IPS-20b (cell line): ENCODE measurements around the gene PROKR1.

Source experiments
- H3K27ac ChIP-seq: one replicate; pipeline ENCODE4 v1.5.1; 2013; ENCODE audit warnings: low read length
- H3K27me3 ChIP-seq: 2 replicates; pipeline ENCODE4 v1.6.1; 2013; ENCODE audit warnings: mild to moderate bottlenecking, low read length, inconsistent platforms; ENCODE audit not compliant: insufficient read depth
- H3K36me3 ChIP-seq: 2 replicates; pipeline ENCODE4 v1.6.1; 2013; ENCODE audit warnings: low read depth, mild to moderate bottlenecking, inconsistent platforms, low read length, moderate library complexity; ENCODE audit not compliant: insufficient read depth
- H3K4me1 ChIP-seq: 2 replicates; pipeline ENCODE4 v1.6.1; 2013; ENCODE audit warnings: mild to moderate bottlenecking, control low read depth, inconsistent platforms, low read length, moderate library complexity; ENCODE audit not compliant: insufficient read depth
- H3K4me3 ChIP-seq: 2 replicates; pipeline ENCODE4 v1.5.1; 2013; ENCODE audit warnings: mild to moderate bottlenecking, low read length, inconsistent platforms
- H3K9ac ChIP-seq: 2 replicates; pipeline ENCODE4 v1.6.1; 2013; ENCODE audit warnings: low read depth, mild to moderate bottlenecking, inconsistent platforms, low read length, moderate library complexity
- H3K9me3 ChIP-seq: 2 replicates; pipeline ENCODE4 v1.6.1; 2013; ENCODE audit warnings: mild to moderate bottlenecking, low read depth, low read length, inconsistent platforms; ENCODE audit not compliant: insufficient read depth

PROKR1 gene

DNA sequence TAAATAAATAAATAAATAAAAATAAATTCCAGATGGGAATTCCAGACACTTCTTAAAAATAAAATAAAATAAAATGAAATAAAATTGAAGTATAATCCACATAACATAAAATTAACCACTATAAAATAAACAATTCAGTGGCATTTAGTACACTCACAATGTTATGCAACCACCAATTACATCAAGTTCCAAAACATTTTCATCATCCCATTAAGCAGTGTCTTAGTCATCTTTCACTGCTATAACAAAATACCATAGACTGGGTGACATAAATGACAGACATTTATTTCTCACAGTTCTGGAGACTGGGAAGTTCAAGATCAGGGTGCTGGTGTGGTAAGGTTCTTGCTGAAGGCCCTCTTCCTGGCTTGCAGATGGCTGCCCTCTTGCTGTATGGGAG, 22.6 kb upstream of the PROKR1 start:
- Histone ChIP-seq H3K9me3 (peaks cover 6% of the 10 kb centered on the region), H3K36me3 (no peaks in the 10 kb centered on the region), H3K27ac (no peak overlapping the region), H3K9ac (no peak overlapping the region), H3K4me3 (no peak overlapping the region), H3K4me1 (no peaks in the 10 kb centered on the region), H3K27me3 (no peaks in the 10 kb centered on the region)

GRCh38 chr2:68623820-68624219, 19.6 kb upstream of the PROKR1 start:
- H3K27me3 ChIP-seq = no peaks in the 10 kb centered on the region
- H3K36me3 ChIP-seq = no peaks in the 10 kb centered on the region
- H3K27ac ChIP-seq = no peak overlapping the region
- H3K4me1 ChIP-seq = no peaks in the 10 kb centered on the region
- H3K4me3 ChIP-seq = no peak overlapping the region
- peaks cover 7% of the 10 kb centered on the region for H3K9me3 ChIP-seq
- H3K9ac ChIP-seq = no peak overlapping the region

DNA sequence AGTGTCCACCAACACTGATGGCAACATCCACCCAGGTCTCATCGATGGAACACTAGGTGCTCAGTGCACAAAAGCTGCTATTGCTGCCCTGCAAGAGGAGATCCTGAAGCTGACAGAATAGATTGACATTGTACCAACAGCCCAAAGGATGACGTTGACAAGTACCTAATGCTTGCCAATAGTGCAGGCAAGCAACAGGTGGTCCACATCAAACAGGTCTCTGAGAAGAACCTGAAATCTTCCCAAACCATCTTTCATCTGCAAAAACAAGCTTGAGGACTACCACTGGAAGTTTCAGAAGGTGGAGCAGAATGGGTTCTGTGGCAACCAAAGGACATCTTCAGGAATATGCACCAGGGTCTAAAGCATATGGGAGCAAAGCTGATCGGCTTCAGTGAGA, 15.8 kb upstream of the PROKR1 start:
- Histone ChIP-seq H3K4me3 (no peak overlapping the region), H3K9ac (no peak overlapping the region), H3K27me3 (no peaks in the 10 kb centered on the region), H3K27ac (no peak overlapping the region), H3K4me1 (no peaks in the 10 kb centered on the region), H3K36me3 (no peaks in the 10 kb centered on the region), H3K9me3 (peaks cover 8% of the 10 kb centered on the region)

GRCh38 chr2:68632021-68632420, 11.4 kb upstream of the PROKR1 start:
- Histone ChIP-seq H3K9me3 (0 out of 2 replicates have a peak, but pooled peaks cover 2% of the 10 kb centered on the region), H3K36me3 (no peaks in the 10 kb centered on the region), H3K27me3 (no peaks in the 10 kb centered on the region), H3K4me3 (no peak overlapping the region), H3K4me1 (no peaks in the 10 kb centered on the region), H3K27ac (no peak overlapping the region), H3K9ac (no peak overlapping the region)

DNA sequence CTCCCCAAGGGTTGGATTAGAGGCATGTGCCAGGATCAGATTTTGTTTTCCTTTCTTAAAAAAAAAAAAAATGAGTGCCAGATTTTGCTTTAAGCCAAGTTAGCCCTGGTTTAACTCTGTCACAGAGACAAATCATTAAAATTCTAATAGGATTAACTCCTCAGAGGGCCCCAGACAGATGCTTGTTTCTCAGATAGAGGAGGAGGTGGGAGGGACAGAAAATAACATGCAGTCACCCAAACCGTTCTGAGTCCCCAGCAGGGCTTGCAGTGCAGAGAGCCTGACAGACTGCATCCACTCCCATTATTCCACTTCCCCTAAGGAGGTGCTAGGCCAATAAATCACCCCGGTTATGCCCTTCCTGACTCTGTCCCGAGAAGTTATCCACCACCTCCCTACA, 6.3 kb upstream of the PROKR1 start:
- peaks cover 2% of the 10 kb centered on the region for H3K27me3 ChIP-seq
- no peaks in the 10 kb centered on the region for H3K36me3 ChIP-seq
- H3K9me3 ChIP-seq = no peaks in the 10 kb centered on the region
- H3K4me3 ChIP-seq = no peak overlapping the region
- no peak overlapping the region for H3K9ac ChIP-seq
- H3K27ac ChIP-seq = no peak overlapping the region
- no peaks in the 10 kb centered on the region for H3K4me1 ChIP-seq

DNA sequence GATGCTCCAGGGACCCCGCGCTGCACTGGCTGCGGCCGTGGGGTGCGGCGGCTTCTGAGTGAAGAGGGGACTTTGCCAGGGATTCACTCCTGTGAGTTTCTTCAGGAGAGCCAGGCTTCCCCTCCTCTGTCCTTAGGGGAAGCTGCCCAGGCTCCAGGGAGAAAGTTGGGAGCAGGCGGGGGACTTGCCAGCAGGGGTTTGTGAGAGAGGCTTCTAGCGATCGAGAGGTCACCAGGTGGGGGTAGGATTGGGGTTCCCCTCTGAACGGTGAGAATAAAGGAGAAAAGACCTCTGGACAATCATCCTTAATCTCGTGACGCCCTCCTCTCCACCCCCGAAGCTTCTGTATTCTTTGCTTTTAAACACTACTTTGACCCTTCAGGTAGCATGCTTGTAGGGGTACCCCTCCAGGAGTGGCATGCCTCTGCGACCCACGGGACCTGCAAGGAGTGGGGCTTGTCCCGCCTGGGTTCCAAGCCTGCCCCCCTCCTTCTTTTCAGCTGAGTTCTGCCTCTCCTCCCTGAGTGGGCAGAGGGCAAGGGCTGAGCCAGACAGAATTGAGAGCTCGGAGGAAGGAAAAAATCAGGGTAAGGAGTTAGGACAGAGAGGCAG, 601 bp downstream of the PROKR1 start:
- no peaks in the 10 kb centered on the region for H3K36me3 ChIP-seq
- H3K9ac ChIP-seq = peak overlapping the region; percentile 70; the same call in 1 of the 2 replicates
- no peak overlapping the region for H3K27ac ChIP-seq
- H3K4me1 ChIP-seq = no peaks in the 10 kb centered on the region; the same call in 1 of the 2 replicates
- H3K9me3 ChIP-seq = no peaks in the 10 kb centered on the region
- peaks cover 45% of the 10 kb centered on the region for H3K27me3 ChIP-seq
- H3K4me3 ChIP-seq = peak overlapping the region; percentile 67

DNA sequence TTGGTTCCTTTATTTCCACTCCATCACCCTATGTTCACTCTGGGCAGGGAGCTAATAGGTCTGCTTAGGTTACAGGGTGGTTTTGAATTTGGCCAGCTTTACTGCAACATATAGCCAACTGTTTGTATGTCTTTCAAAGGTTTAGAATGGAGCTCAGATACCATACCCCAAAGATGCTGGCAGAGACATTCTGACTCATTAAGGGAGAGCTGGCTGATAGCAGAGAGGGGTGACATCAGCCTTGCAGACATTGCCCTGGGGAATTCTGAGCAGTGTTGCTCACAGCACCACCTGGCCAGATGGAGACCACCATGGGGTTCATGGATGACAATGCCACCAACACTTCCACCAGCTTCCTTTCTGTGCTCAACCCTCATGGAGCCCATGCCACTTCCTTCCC, 2.1 kb downstream of the PROKR1 start:
- peaks cover 45% of the 10 kb centered on the region for H3K27me3 ChIP-seq
- no peak overlapping the region for H3K4me3 ChIP-seq
- H3K27ac ChIP-seq = no peak overlapping the region
- H3K9me3 ChIP-seq = no peaks in the 10 kb centered on the region
- no peaks in the 10 kb centered on the region for H3K36me3 ChIP-seq
- H3K9ac ChIP-seq = no peak overlapping the region
- H3K4me1 ChIP-seq = no peaks in the 10 kb centered on the region; the same call in 1 of the 2 replicates

DNA sequence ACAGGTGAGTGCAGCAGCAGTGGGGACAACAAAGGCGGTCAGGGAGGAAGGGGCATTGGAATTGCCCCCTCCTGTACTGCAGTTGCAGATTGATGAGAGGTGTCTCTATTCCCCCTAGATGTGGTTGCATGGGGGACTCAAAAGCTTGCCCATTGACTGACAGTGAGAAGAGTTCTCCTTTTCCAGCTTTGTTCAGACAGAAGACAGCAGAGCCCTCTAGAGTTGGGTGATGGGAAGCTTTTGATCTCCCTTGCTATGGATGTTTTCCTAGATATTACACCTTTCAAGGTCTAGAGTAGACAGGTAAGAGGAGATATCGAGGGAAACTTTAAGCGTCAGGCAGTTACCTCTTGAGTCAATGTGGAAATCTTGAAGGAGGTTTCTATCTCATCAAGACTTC, 2.9 kb downstream of the PROKR1 start:
- Histone ChIP-seq H3K27ac (no peak overlapping the region), H3K27me3 (peaks cover 45% of the 10 kb centered on the region), H3K9me3 (no peaks in the 10 kb centered on the region), H3K4me1 (no peaks in the 10 kb centered on the region; the same call in 1 of the 2 replicates), H3K4me3 (no peak overlapping the region), H3K9ac (no peak overlapping the region), H3K36me3 (no peaks in the 10 kb centered on the region)

DNA sequence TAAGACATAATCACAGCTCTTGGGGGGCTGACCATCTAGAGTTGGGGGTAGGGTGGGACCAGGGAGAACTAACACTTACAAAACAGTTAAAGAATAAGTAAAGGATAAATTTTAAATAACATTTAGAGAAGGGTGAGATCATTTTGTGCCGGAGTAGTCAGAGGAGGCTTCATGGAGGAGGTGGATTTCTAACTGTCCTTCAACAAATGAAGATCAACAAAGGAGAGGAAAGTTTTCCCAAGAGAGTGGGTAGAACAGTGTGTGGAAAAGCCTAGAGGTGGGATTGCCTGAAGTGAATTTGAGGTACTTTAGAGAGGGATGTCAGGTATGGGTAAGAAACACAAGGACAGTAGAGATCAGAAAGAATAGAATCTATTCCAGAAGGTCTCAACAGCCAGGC, 7.3 kb downstream of the PROKR1 start:
- Histone ChIP-seq H3K9me3 (no peaks in the 10 kb centered on the region), H3K9ac (no peak overlapping the region), H3K36me3 (no peaks in the 10 kb centered on the region), H3K27me3 (peaks cover 7% of the 10 kb centered on the region), H3K4me3 (no peak overlapping the region), H3K4me1 (no peaks in the 10 kb centered on the region), H3K27ac (no peak overlapping the region)

DNA sequence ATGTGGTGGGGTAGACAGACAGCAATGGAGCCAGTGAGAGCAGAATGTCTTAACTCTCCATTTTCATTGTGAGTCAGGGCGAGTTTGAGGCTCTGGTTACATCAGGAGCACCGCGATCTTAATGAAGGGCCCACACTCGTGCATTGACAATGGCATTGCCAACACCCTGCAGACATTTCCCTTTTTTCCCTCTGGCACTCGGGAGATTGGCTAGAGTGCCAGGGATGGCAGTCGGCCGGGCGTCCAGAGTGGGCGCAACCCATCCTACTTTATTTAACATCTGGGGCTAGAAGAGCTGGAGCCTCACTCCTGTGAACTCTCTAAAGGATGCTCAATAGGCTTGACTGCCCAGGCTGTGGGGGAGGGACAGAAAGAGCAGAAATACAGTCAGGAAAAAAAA, 9.7 kb downstream of the PROKR1 start:
- H3K27me3 ChIP-seq = no peaks in the 10 kb centered on the region
- no peaks in the 10 kb centered on the region for H3K4me1 ChIP-seq
- H3K9me3 ChIP-seq = no peaks in the 10 kb centered on the region
- H3K9ac ChIP-seq = no peak overlapping the region
- H3K27ac ChIP-seq = no peak overlapping the region
- H3K36me3 ChIP-seq = no peaks in the 10 kb centered on the region
- no peak overlapping the region for H3K4me3 ChIP-seq

GRCh38 chr2:68653538-68653982, 10.2 kb downstream of the PROKR1 start:
- no peak overlapping the region for H3K27ac ChIP-seq
- H3K9ac ChIP-seq = no peak overlapping the region

GRCh38 chr2:68658266-68658665, 14.9 kb downstream of the PROKR1 start:
- H3K4me1 ChIP-seq = no peaks in the 10 kb centered on the region
- H3K9ac ChIP-seq = no peak overlapping the region
- no peak overlapping the region for H3K4me3 ChIP-seq
- no peak overlapping the region for H3K27ac ChIP-seq
- no peaks in the 10 kb centered on the region for H3K27me3 ChIP-seq
- H3K9me3 ChIP-seq = no peaks in the 10 kb centered on the region
- no peaks in the 10 kb centered on the region for H3K36me3 ChIP-seq

More at GRCh38 chr2:68653538-68653982, 10.2 kb downstream of the PROKR1 start:
- H3K4me3 ChIP-seq = no peak overlapping the region
- H3K9me3 ChIP-seq = no peaks in the 10 kb centered on the region
- no peaks in the 10 kb centered on the region for H3K36me3 ChIP-seq
- no peaks in the 10 kb centered on the region for H3K27me3 ChIP-seq
- no peaks in the 10 kb centered on the region for H3K4me1 ChIP-seq
